Activated CD4-positive, alpha-beta T cell treated with anti-CD3 and anti-CD28 coated beads for 48 hours (primary cell): ENCODE results near the gene MCCC2.
"Not testable (repeated sequence)": the region's sequence is repeated elsewhere in the genome, so short reads cannot be mapped to it uniquely, and the experiment has no call there.

Experiments used
- DNase-seq: peaks from one replicate; pipeline ENCODE4 v3.0.0-alpha.2; 2020

The MCCC2 gene

GRCh38 chr5:71586941-71587765 is at the start of gene MCCC2:
TSS of gene MCCC2 (plus strand) at chr5:71587340. CDS start at chr5:71587426, 86 bp downstream.
- peak; percentile 99 for DNase-seq

GRCh38 chr5:71537687-71538086 is 49.5 kb upstream of the MCCC2 start:
- DNase-seq = no peak

GRCh38 chr5:71550885-71551284 is 36.3 kb upstream of the MCCC2 start:
- DNase-seq = not testable (repeated sequence)

- DNase-seq = not testable (repeated sequence)
Measured at GRCh38 chr5:71551582-71551981, 35.6 kb upstream of the MCCC2 start.

GRCh38 chr5:71552026-71552749 is 35.0 kb upstream of the MCCC2 start:
- not testable (repeated sequence) for DNase-seq

- no peak for DNase-seq
Measured at GRCh38 chr5:71563161-71563560, 24.0 kb upstream of the MCCC2 start.

- DNase-seq = no peak
Measured at GRCh38 chr5:71564895-71565294, 22.2 kb upstream of the MCCC2 start.

- DNase-seq = no peak
Measured at GRCh38 chr5:71569748-71570509, 17.2 kb upstream of the MCCC2 start.

- not testable (repeated sequence) for DNase-seq
Measured at GRCh38 chr5:71571811-71572210, 15.3 kb upstream of the MCCC2 start.

- DNase-seq = no peak
Measured at GRCh38 chr5:71573591-71573990, 13.5 kb upstream of the MCCC2 start.

GRCh38 chr5:71575588-71575987 is 11.6 kb upstream of the MCCC2 start:
- not testable (repeated sequence) for DNase-seq

- no peak for DNase-seq
Measured at GRCh38 chr5:71576241-71576640, 10.9 kb upstream of the MCCC2 start.

- DNase-seq = not testable (repeated sequence)
Measured at GRCh38 chr5:71577839-71578238, 9.3 kb upstream of the MCCC2 start.

GRCh38 chr5:71582945-71583584 is 4.1 kb upstream of the MCCC2 start:
- no peak for DNase-seq

- DNase-seq = no peak
Measured at GRCh38 chr5:71586052-71586940, 844 bp upstream of the MCCC2 start.

- peak; percentile 18 for DNase-seq
Measured at GRCh38 chr5:71587766-71588532, 809 bp downstream of the MCCC2 start.

- no peak for DNase-seq
Measured at GRCh38 chr5:71588533-71588885, 1.4 kb downstream of the MCCC2 start.

GRCh38 chr5:71589903-71590302 is 2.8 kb downstream of the MCCC2 start:
- DNase-seq = no peak

GRCh38 chr5:71591100-71591499 is 4.0 kb downstream of the MCCC2 start:
- DNase-seq = no peak

- DNase-seq = no peak
Measured at GRCh38 chr5:71596169-71596568, 9.0 kb downstream of the MCCC2 start.

GRCh38 chr5:71597001-71597400 is 9.9 kb downstream of the MCCC2 start:
- no peak for DNase-seq
